Esophagus squamous epithelium (tissue), 4 donors: ENCODE measurements around the gene SLU7.

Experiments used
- POLR2A ChIP-seq, 4 donors: fragments of 450-650 bp; IDR thresholded peaks; one replicate each; pipeline ENCODE4 v1.6.1; 2017; ENCODE audit warnings: antibody characterized with exemption in 4 of 4, mild to moderate bottlenecking in 4 of 4, moderate library complexity in 3 of 4
- TF ChIP-seq, protein P1 (sequence below), 6 experiments: fragments of 450-650 bp in 4 of 6; fragments of 200-600 bp in 2 of 6; sonication (generic) in 2 of 6; IDR thresholded peaks; one replicate each; pipeline ENCODE4 v1.5.1; 2016 to 2019; ENCODE audit warnings: antibody characterized with exemption in 6 of 6, mild to moderate bottlenecking in 4 of 6, moderate library complexity in 4 of 6

DNA sequence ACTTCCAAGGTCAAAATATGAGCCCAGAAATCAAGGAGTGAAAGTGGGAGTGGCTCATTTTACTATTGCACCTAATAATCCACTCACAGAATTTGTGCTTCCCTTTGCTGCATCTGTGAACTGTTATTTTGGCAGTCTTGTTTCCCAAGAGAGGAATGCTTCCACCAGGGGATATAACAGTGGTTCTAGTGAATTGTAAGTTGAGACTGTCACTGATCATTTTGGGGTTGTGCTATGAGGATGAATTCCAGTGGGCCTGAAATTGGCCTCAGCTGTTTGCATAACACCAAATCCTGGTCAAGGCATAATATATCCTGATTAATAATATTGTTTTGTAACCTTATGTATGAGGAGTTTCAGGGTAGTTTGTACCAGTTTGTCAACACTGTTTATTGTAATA lies 33.4 kb downstream of the SLU7 start:
- TF ChIP-seq, protein P1, sequence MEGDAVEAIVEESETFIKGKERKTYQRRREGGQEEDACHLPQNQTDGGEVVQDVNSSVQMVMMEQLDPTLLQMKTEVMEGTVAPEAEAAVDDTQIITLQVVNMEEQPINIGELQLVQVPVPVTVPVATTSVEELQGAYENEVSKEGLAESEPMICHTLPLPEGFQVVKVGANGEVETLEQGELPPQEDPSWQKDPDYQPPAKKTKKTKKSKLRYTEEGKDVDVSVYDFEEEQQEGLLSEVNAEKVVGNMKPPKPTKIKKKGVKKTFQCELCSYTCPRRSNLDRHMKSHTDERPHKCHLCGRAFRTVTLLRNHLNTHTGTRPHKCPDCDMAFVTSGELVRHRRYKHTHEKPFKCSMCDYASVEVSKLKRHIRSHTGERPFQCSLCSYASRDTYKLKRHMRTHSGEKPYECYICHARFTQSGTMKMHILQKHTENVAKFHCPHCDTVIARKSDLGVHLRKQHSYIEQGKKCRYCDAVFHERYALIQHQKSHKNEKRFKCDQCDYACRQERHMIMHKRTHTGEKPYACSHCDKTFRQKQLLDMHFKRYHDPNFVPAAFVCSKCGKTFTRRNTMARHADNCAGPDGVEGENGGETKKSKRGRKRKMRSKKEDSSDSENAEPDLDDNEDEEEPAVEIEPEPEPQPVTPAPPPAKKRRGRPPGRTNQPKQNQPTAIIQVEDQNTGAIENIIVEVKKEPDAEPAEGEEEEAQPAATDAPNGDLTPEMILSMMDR (IDR thresholded peaks at IDR 0.05): no peak
- TF ChIP-seq POLR2A (IDR thresholded peaks at IDR 0.05): no peak
